HS-5 (cell line): Measurements from ENCODE around the gene THUMPD2.
A peak's percentile ranks its signal among the peaks of the same experiment; 100 is the strongest.
"Not testable (repeated sequence)": the region's sequence is repeated elsewhere in the genome, so short reads cannot be mapped to it uniquely, and the experiment has no call there.

ENCODE experiments used
- DNase-seq: peaks from one replicate; pipeline ENCODE4 v3.0.0-alpha.2; 2012; ENCODE audit warnings: low read depth

The THUMPD2 gene

DNA sequence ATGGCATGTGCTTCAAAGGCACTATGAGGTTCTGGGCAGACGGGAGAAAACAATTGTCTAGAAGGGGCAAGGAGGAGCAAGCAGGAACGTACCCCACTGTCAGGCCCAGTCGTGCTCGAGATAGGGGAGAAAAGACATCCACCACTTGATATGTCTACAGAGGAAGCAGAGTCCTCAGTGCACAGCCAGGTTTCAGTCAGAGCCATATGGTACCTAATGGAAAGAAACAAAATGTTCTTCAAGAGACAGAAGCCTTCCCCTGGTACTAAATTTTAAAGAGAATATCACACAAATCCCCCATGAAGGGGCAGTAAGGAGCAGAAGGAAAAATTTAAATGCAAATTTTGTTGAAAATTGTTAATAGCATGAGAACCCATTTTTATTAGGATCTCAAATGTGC, 21.9 kb downstream of the THUMPD2 start:
- DNase-seq: no peak

- no peak for DNase-seq
Observed at GRCh38 chr2:39755466-39755865, 23.6 kb downstream of the THUMPD2 start.

DNA sequence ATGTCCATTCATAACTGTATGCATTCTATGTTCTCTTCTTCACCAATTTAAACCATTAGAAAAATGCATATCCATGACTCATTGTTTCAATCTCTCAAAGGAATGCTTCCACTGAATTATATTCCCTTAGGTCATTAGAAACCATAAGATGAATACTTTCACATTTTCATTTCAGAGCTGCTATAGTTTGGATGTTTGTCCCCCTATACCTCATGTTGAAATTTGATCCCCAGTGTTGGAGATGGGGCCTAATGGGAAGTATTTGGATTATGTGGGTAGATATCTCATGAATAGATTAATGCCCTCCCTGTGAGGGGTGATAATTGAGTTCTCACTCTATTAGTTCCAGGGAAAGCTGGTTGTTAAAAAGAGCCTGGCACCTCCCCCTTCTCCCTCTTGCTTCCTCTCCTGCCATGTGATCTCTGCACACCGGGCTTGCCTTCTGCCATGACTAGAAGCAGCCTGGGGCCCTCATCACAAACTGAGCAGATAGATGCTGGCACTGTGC, 35.7 kb downstream of the THUMPD2 start:
- DNase-seq: peak; percentile 34

GRCh38 chr2:39741871-39742270, 37.2 kb downstream of the THUMPD2 start:
- no peak for DNase-seq

DNA sequence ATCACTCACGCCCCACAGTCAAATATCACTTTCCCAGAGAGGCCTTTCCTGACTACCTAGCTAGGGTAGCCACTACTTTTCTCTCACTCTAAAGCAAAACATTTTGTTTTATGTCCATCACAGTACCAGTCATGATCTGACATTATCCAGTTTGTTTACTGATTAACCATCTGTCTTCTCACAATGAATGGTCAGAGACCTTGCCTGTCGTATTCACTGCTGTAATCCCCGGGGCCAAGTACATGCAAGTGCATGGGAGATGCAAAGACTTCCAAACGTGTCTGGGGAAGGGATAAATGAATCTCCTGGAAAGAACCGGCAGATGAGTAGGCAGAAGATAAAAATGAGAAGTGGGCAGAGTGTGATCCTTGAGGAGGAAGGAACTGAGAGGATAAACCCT, 39.7 kb downstream of the THUMPD2 start:
- no peak for DNase-seq

DNA sequence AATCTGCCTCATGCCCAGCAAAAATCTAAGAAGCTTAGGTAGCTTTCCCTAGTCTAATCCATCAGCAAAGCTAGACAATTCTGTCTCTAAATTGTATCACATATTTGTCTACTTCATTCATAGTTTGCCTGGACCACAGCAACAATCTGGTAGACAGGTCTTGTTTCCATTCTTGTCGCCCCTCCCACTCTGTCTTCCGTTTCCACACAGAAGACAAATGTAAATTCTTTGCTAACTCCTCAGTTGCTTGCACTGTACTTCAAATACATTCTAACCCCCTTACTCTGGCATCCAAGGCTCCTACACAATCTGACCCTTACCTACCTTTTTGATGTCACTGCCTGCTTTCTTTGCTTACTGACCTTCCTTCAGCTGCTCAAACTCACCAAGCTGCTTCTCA, 40.1 kb downstream of the THUMPD2 start:
- DNase-seq: no peak

DNA sequence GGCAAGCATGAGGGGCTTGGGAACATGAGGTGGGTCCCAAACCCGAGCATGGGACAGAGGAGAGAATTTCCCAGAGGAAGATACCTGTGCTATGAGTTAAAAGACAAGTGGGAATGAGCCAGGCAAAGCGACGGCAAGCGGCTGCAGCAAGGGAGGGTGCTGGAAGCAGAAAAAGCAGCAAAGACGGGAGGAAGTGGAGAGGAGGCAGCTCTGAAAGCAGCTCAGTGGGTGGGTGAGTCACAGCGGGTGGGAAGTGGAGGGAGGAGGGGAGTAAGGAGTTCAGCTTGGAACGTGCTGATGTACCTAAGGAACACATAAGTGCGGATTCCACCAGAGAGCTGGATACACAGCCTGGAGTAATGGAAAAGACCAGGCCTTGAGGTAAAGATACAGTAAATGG, 41.4 kb downstream of the THUMPD2 start:
- no peak for DNase-seq

GRCh38 chr2:39736640-39737039, 42.4 kb downstream of the THUMPD2 start:
- DNase-seq: no peak

DNA sequence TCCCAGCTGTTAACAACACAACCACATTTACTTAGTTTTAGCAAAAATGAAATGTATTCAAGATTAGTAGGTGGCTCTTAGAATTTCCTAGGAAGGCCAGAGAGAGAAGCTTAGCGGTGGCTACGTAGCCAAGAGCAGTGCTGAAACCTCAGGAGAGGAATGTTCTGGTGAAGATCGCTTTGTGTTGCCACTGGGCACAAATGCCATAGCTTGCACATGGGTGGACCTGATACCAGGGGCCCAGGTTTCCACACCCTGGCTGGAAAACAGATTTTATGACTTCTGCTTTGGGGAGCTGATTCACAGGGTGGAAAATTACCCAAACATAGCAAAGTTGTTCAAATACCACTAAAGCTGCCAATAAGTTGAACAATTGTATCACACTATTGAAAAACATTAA, 43.4 kb downstream of the THUMPD2 start:
- DNase-seq: no peak

DNA sequence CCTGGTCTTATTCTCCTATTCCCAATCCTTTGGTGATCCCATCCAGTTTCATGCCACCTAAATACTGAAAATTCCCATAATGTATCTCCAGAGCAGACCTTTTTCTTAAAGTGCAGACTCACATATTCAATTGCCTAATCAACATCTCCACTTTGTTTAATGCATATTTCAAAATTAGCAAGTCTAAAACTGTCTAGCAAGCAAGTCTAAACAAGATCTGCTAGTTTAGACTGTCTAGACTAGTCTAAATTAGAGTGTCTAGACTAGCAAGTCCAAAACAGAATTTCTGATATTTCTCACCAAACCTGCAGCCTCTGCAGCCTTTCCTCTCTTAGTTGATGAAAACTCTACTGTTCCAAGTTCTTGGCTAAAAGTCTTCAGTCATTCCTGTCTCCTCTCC, 44.6 kb downstream of the THUMPD2 start:
- DNase-seq: no peak

GRCh38 chr2:39733070-39733674, 45.9 kb downstream of the THUMPD2 start:
- no peak for DNase-seq

DNA sequence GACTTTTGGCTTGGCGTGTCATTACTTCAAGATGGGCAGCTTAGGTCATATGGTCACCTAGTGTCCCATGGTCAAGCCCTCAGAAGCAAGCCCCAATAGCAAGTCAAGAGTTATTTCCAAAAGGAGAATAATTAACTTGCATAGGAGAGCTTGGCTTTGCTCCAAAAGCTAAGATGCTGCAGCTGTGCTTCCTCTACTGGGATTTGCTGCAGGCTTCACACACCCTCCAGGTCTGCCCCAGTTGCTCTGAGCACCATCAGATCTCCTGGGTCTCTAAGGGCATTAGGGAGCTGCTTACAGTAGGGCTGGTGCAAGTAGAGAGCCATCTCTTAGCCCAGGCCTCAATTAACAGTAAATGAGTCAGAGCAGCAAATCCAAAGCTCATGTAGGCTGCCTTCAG, 46.6 kb downstream of the THUMPD2 start:
- DNase-seq: no peak

DNA sequence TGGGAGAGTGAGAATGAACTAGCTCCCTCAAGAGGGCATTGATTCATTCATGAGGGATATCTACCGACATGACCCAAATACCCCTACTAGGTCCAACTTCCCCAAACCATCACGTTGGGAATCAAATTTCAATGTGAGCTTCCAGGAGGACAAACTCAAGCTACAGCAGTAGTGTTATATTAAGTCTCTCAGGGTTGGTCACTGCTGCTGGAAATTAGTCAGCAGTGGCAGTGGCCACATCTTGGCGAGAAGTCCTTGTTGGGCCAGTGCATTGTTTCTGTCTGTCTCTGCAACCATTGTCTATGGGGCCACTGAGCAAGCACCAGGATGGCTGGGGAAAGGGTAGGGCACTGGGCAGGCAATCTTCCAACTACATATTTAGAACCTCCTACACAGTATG, 47.5 kb downstream of the THUMPD2 start:
- DNase-seq: no peak

DNA sequence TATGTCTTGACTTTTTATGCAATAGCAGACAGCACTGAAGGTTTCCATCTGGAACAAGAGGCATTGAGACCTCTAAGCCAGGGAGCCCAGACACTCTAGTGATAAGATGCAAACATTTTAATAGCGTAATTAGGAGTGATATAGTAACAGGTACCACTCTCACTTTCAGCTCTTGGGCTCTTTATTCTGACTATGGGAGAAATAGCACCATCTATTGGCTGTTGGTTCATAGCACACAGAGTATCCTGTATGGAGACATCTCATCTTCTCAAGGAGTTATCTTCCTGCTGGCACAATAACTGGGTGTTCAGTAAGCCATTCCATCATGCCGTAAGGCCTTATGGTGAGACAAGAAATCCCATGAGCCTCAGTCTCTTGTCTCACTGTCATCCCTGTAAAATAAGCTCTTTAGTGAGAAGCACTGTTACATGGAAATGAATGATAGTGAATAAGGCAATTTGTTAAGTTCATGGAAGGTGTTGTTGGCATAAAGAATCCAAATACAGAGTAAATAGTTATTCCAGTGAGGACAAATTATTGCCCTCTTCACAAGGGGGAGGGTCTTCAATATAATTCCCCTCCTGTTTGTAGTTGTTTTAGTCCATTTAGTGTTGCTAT, 48.3 kb downstream of the THUMPD2 start:
- no peak for DNase-seq

DNA sequence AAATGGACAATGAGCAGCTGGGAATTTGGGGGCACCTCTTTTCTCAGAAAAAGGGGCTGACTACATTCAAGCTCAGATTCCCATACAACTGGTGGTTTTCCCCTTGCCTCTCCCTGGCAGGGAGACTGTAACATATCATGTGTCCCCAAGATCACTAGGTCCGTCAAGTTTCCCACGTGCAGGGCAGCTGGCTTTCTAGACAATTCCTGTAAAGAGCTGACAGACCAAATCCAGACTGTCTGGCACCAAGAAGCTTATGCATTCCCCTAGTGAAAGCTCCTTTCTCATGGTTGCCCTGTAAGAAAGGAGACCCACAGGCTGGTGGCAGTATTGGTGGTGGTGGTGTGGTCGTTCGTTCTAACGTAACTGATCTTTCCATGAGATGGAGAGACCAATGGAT, 48.8 kb downstream of the THUMPD2 start:
- no peak for DNase-seq

DNA sequence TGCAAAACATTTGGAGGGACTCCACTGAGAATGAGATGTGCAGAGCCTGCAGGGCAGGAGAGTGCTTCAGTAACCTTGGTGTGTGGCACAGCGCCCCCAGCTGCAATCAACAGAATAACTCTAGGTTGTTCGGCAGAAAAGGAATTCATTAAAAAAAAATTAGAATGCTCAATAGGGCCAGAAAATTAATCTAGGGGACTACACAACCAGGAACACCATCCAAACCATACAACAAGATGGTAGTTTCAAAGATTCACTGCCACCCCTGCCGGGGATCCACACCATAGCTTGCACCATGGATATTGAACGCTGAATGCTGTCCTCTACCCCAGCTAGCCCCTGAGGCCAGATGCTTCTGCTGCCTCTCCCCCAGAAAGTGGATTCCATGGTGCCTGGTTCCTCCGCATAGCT, 50.1 kb downstream of the THUMPD2 start:
- DNase-seq: no peak

DNA sequence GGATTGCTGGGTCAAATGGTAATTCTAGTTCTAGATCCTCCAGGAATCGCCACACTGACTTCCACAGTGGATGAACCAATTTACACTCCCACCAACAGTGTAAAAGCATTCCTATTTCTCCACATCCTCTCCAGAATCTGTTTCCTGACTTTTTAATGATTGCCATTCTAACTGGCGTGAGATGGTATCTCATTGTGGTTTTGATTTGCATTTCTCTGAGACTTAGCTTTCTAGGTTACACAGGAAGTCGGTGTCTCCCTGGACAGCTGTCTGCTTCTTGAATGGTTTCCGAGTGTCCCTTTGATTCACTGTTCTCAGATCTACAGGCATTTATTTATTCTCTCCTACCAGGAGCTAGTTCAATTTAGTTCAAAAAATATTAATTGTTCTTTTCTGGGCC, 51.0 kb downstream of the THUMPD2 start:
- not testable (repeated sequence) for DNase-seq

DNA sequence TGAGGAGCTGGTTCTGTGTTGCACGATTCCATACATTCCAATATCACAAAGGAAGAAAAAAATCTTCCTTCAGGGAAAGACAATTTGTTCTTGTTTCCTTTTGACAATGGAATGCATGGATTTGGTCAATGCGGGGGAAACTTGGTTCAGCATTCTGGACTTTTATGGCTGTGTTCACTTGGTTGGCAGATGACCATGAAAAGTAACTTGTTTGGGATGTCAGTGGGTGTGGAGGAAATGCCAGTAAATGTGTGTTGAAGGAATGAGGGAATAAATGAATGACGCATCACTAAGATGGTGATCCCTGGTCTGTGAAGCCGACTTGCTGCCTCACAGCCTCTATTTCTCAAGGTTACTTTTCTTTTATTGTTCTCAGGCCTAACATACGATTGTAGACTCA, 53.7 kb downstream of the THUMPD2 start:
- DNase-seq: no peak

DNA sequence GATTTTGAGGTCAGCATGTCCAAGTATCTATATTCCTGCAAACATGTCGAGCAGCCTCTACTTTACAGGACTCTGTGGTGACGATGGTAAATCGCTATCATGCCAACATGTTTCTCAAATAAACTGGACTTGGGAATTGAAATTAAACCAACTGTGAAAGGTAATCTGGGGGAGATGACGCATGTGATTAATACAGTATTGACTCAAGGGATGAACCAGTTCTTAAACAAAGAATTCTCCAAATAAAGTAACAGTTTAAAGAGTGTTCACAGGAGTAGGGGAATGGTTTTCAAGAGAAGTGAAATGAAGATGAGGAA, 54.3 kb downstream of the THUMPD2 start:
- DNase-seq: no peak

- DNase-seq: no peak
Observed at GRCh38 chr2:39723946-39724827, 54.9 kb downstream of the THUMPD2 start.

GRCh38 chr2:39723497-39723896, 55.6 kb downstream of the THUMPD2 start:
- DNase-seq: no peak

DNA sequence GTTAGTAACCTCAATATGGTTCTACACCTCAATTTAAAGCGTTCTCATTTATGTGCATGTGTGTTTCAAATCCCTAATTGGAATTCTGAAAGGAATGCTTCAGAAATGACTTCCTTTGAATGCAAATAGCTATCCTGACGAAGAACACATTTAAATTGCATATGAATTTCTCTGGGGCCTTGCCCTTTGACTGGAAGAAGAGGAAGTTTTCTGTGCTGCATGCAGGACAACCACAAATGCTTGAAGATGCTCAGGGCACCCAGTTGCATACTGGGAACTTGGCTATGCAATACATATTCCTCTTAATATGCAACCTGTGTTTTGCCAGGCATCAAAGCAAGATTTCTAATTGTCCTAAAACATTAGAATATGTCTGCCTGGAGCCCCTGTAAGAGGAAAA, 58.1 kb downstream of the THUMPD2 start:
- no peak for DNase-seq

GRCh38 chr2:39719317-39719716, 59.7 kb downstream of the THUMPD2 start:
- DNase-seq: no peak
